Left lung (tissue), 10 donors: ENCODE data around the gene GNA12. TPM values are rescaled to one million over a fixed set of nuclear protein-coding genes. Genes with fewer than 3 reads are reported as not detected.

Experiments
- ATAC-seq: fragments of 200-7000 bp; cut with Tn5 transposase; one replicate; pipeline ENCODE4 v1.9.1; 2020; ENCODE audit warnings: moderate library complexity
- DNase-seq, 4 donors: peaks; one replicate each; pipeline ENCODE4 v3.0.0-alpha.2; 2013 to 2020
- H3K27ac ChIP-seq, 2 donors: fragments of 200-600 bp; sonication (generic) in 1 of 2; one replicate each; pipeline versions ENCODE4 v1.5.0 to v1.8.0; 2020 to 2021
- H3K27me3 ChIP-seq, 2 donors: fragments of 200-600 bp; sonication (generic) in 1 of 2; one replicate each; pipeline versions ENCODE4 v1.5.0 to v1.8.0; 2020 to 2021
- H3K36me3 ChIP-seq, 2 donors: fragments of 200-600 bp; sonication (generic) in 1 of 2; one replicate each; pipeline versions ENCODE4 v1.5.0 to v1.8.0; 2020 to 2021
- H3K4me1 ChIP-seq, 2 donors: fragments of 200-600 bp; one replicate each; pipeline ENCODE4 v1.8.0; 2021
- H3K4me3 ChIP-seq, 2 donors: fragments of 200-600 bp; sonication (generic) in 1 of 2; one replicate each; pipeline versions ENCODE4 v1.5.0 to v1.8.0; 2020 to 2021; ENCODE audit warnings: mild to moderate bottlenecking in 1 of 2
- H3K9me3 ChIP-seq, 2 donors: fragments of 200-600 bp; sonication (generic) in 1 of 2; one replicate each; pipeline versions ENCODE4 v1.5.0 to v1.8.0; 2020 to 2021
- intact Hi-C, 2 donors: fragments of 100-400 bp; cut with DNase I; formaldehyde crosslinking; loops; one replicate each; pipeline versions ENCODE4 v1.11.2 to v1.14.2; 2022
- polyA plus RNA-seq, 6 donors: library from polyadenylated mRNA; unstranded; fragments of 120-200 nt; gene quantifications; one replicate each; pipeline ENCODE4 v1.2.1, GENCODE V29; 2013; ENCODE audit not compliant: insufficient read length in 6 of 6
- total RNA-seq, 2 donors: library from RNA; stranded (reverse); fragmentation: NEBNext Ultra II Directional; extraction: Animal tissue kit (Norgen Biotek cat#: 25700); gene quantifications; one replicate each; pipeline ENCODE4 v1.2.1, GENCODE V29; 2021
- TF ChIP-seq, protein P1 (sequence below), 2 donors: fragments of 200-600 bp; sonication (generic) in 1 of 2; IDR thresholded peaks; one replicate each; pipeline versions ENCODE4 v1.5.0 to v1.8.0; 2021; ENCODE audit warnings: antibody characterized with exemption in 2 of 2
- donor health status: DM: no; HTN: yes; CAD: no.
- donor health status: DM: no; HTN: no; CAD: no.

Gene GNA12
- total and polyA plus RNA-seq, 8 donors, result 48.7 to 67.5 (median 55.1) TPM

DNA sequence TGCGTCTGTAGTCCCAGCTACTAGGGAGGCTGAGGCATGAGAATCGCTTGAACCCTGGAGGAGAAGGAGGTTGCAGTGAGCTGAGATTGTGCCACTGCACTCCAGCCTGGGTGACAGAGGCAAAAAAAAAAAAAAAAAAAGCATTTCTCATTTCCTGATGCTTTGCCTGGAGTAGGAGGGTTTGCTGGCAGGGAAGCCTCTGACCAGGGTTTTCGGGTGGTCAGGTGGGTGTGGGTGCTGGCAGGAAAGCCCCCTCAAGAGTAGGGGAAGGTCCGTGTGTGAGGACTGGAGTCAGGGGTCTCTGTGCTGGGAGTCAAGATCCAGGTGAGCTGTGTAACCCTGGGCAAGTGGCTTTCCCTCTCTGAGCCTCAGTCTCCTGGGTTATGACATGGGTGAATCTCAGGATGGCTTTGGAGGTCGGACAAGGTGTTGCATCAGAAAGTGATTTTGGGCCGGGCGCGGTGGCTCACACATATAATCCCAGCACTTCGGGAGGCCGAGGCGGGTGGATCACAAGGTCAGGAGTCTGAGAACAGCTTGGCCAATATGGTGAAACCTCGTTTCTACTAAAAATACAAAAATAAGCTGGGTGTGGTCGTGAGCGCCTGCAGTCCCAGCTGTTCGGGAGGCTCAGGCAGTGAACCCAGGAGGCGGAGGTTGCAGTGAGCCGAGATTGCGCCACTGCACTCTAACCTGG is 152.9 kb downstream of the GNA12 start:
- Histone ChIP-seq H3K4me1 (peaks cover 3 to 22% of the 10 kb centered on the region in 2 donors), H3K36me3 (no peaks in the 10 kb centered on the region), H3K27ac (no peak overlapping the region), H3K4me3 (no peak overlapping the region), H3K27me3 (peaks cover 23 to 48% of the 10 kb centered on the region in 2 donors), H3K9me3 (no peaks in the 10 kb centered on the region)
- intact Hi-C loops, result no loop called here
- no peak for DNase-seq
- no peak for ATAC-seq
- TF ChIP-seq, protein P1, sequence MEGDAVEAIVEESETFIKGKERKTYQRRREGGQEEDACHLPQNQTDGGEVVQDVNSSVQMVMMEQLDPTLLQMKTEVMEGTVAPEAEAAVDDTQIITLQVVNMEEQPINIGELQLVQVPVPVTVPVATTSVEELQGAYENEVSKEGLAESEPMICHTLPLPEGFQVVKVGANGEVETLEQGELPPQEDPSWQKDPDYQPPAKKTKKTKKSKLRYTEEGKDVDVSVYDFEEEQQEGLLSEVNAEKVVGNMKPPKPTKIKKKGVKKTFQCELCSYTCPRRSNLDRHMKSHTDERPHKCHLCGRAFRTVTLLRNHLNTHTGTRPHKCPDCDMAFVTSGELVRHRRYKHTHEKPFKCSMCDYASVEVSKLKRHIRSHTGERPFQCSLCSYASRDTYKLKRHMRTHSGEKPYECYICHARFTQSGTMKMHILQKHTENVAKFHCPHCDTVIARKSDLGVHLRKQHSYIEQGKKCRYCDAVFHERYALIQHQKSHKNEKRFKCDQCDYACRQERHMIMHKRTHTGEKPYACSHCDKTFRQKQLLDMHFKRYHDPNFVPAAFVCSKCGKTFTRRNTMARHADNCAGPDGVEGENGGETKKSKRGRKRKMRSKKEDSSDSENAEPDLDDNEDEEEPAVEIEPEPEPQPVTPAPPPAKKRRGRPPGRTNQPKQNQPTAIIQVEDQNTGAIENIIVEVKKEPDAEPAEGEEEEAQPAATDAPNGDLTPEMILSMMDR (IDR thresholded peaks at IDR 0.05), result no peak

DNA sequence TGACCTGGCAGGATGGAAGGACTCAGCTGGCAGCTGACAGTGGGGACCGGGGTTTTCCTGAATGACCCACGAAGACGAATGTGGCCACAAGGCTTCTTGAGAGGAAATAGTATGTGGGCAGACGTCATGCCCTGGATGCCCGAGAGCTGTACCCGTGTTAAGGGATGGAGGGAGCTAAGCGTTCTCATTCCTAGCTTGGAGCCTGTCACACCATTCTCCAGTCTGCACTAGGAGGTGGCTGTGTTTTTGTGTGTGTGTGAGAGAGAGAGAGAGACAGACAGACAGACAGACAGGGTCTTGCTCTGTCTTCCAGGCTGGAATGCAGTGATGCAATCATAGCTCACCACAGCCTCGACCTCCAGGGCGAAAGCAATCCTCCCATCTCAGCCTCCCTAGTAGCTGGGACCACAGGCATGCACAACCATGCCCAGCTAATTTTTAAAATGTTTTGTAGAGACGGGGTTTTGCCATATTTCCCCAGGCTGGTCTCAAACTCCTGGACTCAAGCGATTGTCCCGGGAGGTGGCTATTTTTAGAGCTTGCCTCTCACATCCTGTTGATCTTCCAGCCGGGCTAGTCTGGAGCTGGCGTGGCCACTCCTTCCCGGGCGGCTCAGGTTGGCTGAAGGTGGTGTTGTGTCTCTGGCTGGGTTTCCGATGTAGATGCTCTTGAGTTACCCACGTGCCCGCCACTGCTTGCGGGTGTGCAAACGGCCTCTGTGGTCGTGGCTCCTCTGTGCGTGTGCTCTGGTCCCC is 154.0 kb downstream of the GNA12 start:
- H3K36me3 ChIP-seq, result no peaks in the 10 kb centered on the region
- no peak for ATAC-seq

DNA sequence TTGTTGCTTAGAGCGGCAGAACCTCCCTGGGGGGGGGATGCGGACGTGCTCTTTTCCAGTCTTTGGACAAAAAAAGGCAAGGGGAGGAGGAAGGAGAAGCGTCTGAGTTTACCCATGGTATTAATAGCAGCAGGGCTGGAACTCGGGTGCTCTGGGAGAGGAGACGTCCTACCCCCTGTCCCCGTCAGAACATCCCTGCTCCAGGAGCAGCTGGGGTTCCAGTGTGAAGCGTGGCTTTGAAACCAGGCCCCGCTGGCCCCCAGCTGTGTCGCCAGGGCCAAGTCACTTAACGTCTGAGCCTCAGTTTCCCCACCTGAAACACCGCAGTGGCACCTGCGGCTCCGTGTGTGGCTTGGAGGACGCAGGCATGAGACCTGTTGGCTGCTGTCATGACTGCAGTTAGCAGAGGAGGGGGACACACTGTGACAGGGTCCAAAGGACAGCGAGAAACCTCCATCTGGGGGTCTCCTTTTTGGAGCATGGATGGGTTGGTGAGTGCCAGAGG is 154.7 kb downstream of the GNA12 start:
- intact Hi-C loops, result loop anchor here in 1 of 2 donors (10.0 kb wide), 2 partner anchors 125 to 235 kb away; no protein-coding TSS in a partner anchor
- Histone ChIP-seq H3K27ac (no peak overlapping the region), H3K9me3 (no peaks in the 10 kb centered on the region), H3K36me3 (no peaks in the 10 kb centered on the region), H3K27me3 (peaks cover 23 to 65% of the 10 kb centered on the region in 2 donors), H3K4me1 (peaks cover 3 to 22% of the 10 kb centered on the region in 2 donors), H3K4me3 (no peak overlapping the region)
- TF ChIP-seq, protein P1 (IDR thresholded peaks at IDR 0.05), result no peak
- DNase-seq (no peak), ATAC-seq (no peak)

More for the DNA sequence above, 154.0 kb downstream of the GNA12 start:
- no peak overlapping the region for H3K4me3 ChIP-seq
- intact Hi-C loops, result loop anchor here in 1 of 2 donors (10.0 kb wide), 2 partner anchors 125 to 235 kb away; no protein-coding TSS in a partner anchor
- DNase-seq, result no peak
- TF ChIP-seq, protein P1 (IDR thresholded peaks at IDR 0.05), result no peak
- H3K4me1 ChIP-seq, result peaks cover 3 to 22% of the 10 kb centered on the region in 2 donors
- no peaks in the 10 kb centered on the region for H3K9me3 ChIP-seq
- H3K27me3 ChIP-seq, result peaks cover 23 to 58% of the 10 kb centered on the region in 2 donors
- H3K27ac ChIP-seq, result no peak overlapping the region

DNA sequence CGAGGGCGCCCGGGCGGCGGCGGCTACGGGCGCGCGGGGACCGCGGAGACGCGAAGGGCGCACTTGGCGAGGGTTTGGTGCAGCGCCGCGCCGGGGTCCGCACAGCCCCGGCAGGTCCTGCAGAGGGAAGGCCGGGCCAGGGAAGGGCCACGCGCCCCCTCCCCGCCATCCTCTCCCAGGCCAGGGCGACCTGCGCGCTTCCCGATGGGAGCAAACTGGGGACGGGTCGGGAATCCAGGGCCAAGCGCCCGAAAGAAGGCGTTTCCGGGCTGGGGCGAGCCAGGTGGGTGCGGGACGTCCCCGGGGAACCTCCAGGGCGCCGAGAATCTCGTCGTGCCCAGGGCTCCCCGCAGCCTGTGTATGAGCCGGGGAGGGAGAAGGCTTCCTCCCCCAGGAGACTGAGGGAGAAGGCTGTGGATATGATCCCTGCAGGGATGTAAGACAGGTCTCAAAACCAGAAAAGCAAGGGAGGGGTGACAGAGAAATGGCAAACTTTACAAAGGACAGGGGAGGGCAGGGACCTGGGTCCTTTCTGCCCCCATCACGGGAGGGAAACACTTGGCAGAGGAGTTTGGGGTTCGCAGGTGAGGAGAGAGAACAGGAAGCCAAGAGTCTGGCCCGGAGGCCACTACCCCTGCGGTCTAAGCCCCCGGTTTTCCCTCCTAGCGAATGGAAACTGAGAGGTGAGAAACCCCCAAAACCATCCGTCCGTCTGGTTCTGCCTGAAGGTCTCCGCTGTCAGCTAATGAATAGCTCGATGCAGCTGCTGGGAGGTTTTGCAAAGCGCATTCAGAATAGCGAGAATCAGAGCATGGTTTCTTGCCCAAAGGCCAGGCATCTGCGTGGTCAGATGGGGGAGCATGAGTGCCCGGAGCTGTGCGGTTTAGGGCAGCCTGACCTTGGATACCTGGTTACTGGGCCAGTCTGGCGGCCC is 155.4 kb downstream of the GNA12 start:
- Histone ChIP-seq H3K36me3 (no peaks in the 10 kb centered on the region), H3K9me3 (no peaks in the 10 kb centered on the region), H3K27ac (no peak overlapping the region), H3K4me1 (peaks cover 3 to 22% of the 10 kb centered on the region in 2 donors), H3K4me3 (no peak overlapping the region), H3K27me3 (peaks cover 23 to 66% of the 10 kb centered on the region in 2 donors)
- DNase-seq (no peak), ATAC-seq (no peak)
- TF ChIP-seq, protein P1 (IDR thresholded peaks at IDR 0.05), result no peak
- intact Hi-C loops, result loop anchor here in 1 of 2 donors (10.0 kb wide), 2 partner anchors 124 to 234 kb away; no protein-coding TSS in a partner anchor
